Body of pancreas (tissue), 4 donors: ENCODE results near the gene ANKH. TPM values are rescaled to one million over a fixed set of nuclear protein-coding genes. Genes with fewer than 3 reads are reported as not detected.
"Not testable (repeated sequence)": the region's sequence is repeated elsewhere in the genome, so short reads cannot be mapped to it uniquely, and the experiment has no call there.

Experiments
- ATAC-seq: fragments of 150-250 bp; one replicate; pipeline ENCODE4 v1.9.1; 2016
- DNase-seq, 4 donors: peaks; one replicate each; pipeline ENCODE4 v3.0.0-alpha.2; 2019
- H3K27ac ChIP-seq, 4 donors: fragments of 200-600 bp; sonication (generic); 1 replicate in 3 of 4; 2 replicates in 1 of 4; pipeline versions ENCODE4 v1.5.1 to v1.6.1; 2016 to 2019; ENCODE audit warnings: mild to moderate bottlenecking in 1 of 4, mixed read lengths in 1 of 4, moderate library complexity in 1 of 4
- H3K27me3 ChIP-seq, 2 donors: fragments of 200-600 bp; sonication (generic); one replicate each; pipeline ENCODE4 v1.6.0; 2016; ENCODE audit warnings: mild to moderate bottlenecking in 1 of 2
- H3K36me3 ChIP-seq, 2 donors: fragments of 200-600 bp; sonication (generic); replicated peaks in 1 of 2; 2 replicates each; pipeline ENCODE4 v1.5.1; 2016; ENCODE audit warnings: low read depth in 2 of 2; ENCODE audit not compliant: insufficient read depth in 1 of 2
- H3K4me1 ChIP-seq: fragments of 200-600 bp; sonication (generic); one replicate; pipeline ENCODE4 v1.6.0; 2016
- H3K4me3 ChIP-seq, 2 donors: fragments of 200-600 bp; sonication (generic); 1 replicate in 1 of 2; 2 replicates in 1 of 2; pipeline ENCODE4 v1.5.1; 2016 to 2019
- H3K9me3 ChIP-seq, 3 donors: fragments of 200-600 bp; sonication (generic); 1 replicate in 2 of 3; 2 replicates in 1 of 3; pipeline ENCODE4 v1.5.1; 2016
- POLR2A ChIP-seq, 3 donors: fragments of 450-650 bp; IDR thresholded peaks; one replicate each; pipeline ENCODE4 v1.6.1; 2016; ENCODE audit warnings: antibody characterized with exemption in 3 of 3, mild to moderate bottlenecking in 2 of 3
- WGBS, 2 donors: methylation state at CpG; one replicate each; pipeline ENCODE4 v1.1.5; 2017; 5-methylcytosine and 5-hydroxymethylcytosine counted together
- intact Hi-C: fragments of 100-400 bp; cut with DNase I; formaldehyde crosslinking; loops from one replicate; pipeline ENCODE4 v1.15.1; 2023
- total RNA-seq, 2 donors: library from RNA; depleted of rRNA; stranded (reverse); fragments of >200 nt; gene quantifications; one replicate each; pipeline ENCODE4 v1.1.0, GENCODE V29; 2016
- TF ChIP-seq, protein P1 (sequence below), 7 experiments: fragments of 450-650 bp in 4 of 7; fragments of 200-600 bp in 3 of 7; sonication (generic) in 3 of 7; IDR thresholded peaks; one replicate each; pipeline ENCODE4 v1.5.1; 2016 to 2019; ENCODE audit warnings: antibody characterized with exemption in 7 of 7

ANKH gene
- total RNA-seq, 2 donors from 2014 or later, result 19.1 to 20.5 TPM

- TF ChIP-seq, protein P1, sequence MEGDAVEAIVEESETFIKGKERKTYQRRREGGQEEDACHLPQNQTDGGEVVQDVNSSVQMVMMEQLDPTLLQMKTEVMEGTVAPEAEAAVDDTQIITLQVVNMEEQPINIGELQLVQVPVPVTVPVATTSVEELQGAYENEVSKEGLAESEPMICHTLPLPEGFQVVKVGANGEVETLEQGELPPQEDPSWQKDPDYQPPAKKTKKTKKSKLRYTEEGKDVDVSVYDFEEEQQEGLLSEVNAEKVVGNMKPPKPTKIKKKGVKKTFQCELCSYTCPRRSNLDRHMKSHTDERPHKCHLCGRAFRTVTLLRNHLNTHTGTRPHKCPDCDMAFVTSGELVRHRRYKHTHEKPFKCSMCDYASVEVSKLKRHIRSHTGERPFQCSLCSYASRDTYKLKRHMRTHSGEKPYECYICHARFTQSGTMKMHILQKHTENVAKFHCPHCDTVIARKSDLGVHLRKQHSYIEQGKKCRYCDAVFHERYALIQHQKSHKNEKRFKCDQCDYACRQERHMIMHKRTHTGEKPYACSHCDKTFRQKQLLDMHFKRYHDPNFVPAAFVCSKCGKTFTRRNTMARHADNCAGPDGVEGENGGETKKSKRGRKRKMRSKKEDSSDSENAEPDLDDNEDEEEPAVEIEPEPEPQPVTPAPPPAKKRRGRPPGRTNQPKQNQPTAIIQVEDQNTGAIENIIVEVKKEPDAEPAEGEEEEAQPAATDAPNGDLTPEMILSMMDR (IDR thresholded peaks at IDR 0.05), result no peak
- TF ChIP-seq POLR2A (IDR thresholded peaks at IDR 0.05), result no peak
- intact Hi-C loops, result no loop called here
- Histone ChIP-seq H3K4me3 (no peak overlapping the region), H3K4me1 (peaks cover 8% of the 10 kb centered on the region), H3K27me3 (no peaks in the 10 kb centered on the region), H3K27ac (no peak overlapping the region), H3K36me3 (no peaks in the 10 kb centered on the region), H3K9me3 (no peaks in the 10 kb centered on the region)
- ATAC-seq (no peak), DNase-seq (no peak)
Measured at GRCh38 chr5:14851597-14851996, 20.0 kb downstream of the ANKH start.

- H3K36me3 ChIP-seq, result no peaks in the 10 kb centered on the region
- ATAC-seq, result no peak
- WGBS, 2 donors, result 58 to 67% methylated on average over 5 of the region's 5 CpGs
- no peak for DNase-seq
- no peaks in the 10 kb centered on the region for H3K27me3 ChIP-seq
- no peak overlapping the region for H3K4me3 ChIP-seq
- no peak for TF ChIP-seq POLR2A (IDR thresholded peaks at IDR 0.05)
- TF ChIP-seq, protein P1 (IDR thresholded peaks at IDR 0.05), result no peak
- no peak overlapping the region for H3K27ac ChIP-seq
- intact Hi-C loops, result no loop called here
- H3K9me3 ChIP-seq, result no peaks in the 10 kb centered on the region
- peaks cover 8% of the 10 kb centered on the region for H3K4me1 ChIP-seq
Measured at GRCh38 chr5:14851050-14851419, 20.5 kb downstream of the ANKH start.

DNA sequence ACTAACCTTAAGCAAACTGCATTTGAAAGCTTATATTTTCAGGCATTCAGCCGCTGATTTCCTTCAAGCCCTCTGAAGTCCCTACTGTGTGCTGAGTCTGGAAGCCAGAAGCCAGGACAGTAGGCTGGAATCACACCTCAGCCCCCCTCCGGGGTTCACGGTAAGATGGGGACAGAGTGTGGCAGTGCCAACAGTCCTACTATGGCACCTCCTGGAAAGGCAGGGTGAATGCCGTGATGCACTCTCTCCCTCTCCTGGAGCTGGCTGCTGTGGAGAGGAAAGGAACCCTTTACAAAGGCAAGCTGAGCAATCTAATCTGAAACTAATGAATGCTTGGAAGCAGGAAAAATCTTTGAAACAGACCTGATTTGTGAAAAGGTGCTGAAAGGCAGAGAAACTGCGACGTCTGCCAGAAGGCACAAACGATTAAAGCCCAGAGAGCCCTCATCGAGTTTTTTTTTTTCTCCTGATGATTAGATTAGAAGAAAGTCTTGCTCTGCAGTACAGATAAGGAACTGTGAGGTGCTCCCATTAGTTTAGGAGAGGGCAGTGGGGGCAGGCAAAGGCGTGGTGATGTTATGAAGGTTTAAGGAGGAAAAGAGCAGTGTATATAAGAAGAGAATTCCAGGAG lies 21.0 kb downstream of the ANKH start:
- DNase-seq, result no peak
- Histone ChIP-seq H3K4me1 (peaks cover 8% of the 10 kb centered on the region), H3K4me3 (no peak overlapping the region), H3K36me3 (no peaks in the 10 kb centered on the region), H3K9me3 (no peaks in the 10 kb centered on the region), H3K27me3 (no peaks in the 10 kb centered on the region), H3K27ac (no peak overlapping the region)
- WGBS, 2 donors, result 39 to 47% methylated on average over 9 of the region's 9 CpGs
- no peak for TF ChIP-seq POLR2A (IDR thresholded peaks at IDR 0.05)
- TF ChIP-seq, protein P1 (IDR thresholded peaks at IDR 0.05), result no peak
- ATAC-seq, result no peak
- intact Hi-C loops, result no loop called here

DNA sequence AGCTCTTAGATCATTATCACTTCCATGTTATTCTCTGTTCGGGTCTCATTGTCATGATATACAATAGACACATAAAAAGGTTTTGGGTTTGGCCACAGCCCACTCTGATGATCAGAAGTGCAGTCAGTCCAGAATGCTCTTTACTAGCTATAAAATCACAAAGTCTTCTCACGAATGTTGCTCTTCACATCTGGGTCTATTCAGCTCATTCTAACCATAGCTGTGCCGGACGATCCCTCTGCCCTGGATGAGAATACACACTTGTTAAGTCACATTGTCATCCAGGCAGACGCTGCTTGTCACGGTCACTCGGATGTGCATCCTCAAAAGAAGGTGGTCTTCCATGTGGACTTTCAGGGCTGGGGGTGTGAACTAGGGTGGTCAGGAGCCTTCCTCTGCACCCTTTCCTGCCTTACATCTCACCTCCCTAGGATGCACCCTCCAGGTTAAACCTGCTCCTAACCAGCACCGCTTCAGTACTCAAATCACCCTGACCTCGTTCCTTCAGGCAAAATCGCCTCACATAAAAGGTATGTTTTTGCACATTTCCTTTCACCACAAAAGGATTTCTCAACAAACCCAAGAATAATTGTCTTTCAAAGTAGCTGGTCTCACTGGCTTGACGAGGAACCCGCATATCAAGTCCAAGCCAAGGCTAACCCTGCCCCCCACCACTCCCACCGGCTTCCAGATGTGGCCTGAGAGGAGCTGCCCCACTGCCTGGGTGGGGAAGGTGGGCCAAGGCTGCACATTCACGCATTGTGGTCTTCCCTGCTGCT lies 21.9 kb downstream of the ANKH start:
- TF ChIP-seq, protein P1 (IDR thresholded peaks at IDR 0.05), result no peak
- no peak for TF ChIP-seq POLR2A (IDR thresholded peaks at IDR 0.05)
- Histone ChIP-seq H3K27ac (no peak overlapping the region), H3K9me3 (no peaks in the 10 kb centered on the region), H3K36me3 (no peaks in the 10 kb centered on the region), H3K27me3 (no peaks in the 10 kb centered on the region), H3K4me3 (no peak overlapping the region), H3K4me1 (peaks cover 8% of the 10 kb centered on the region)
- WGBS, 2 donors, result 76 to 77% methylated on average over 14 of the region's 14 CpGs
- no peak for ATAC-seq
- intact Hi-C loops, result no loop called here
- DNase-seq, result no peak

- WGBS, 2 donors, result 66 to 73% methylated on average over 3 of the region's 3 CpGs
- H3K27me3 ChIP-seq, intact Hi-C loops, DNase-seq, H3K4me3 ChIP-seq, H3K27ac ChIP-seq, H3K9me3 ChIP-seq, ATAC-seq, H3K4me1 ChIP-seq, H3K36me3 ChIP-seq: not testable (repeated sequence)
Measured at GRCh38 chr5:14848942-14849341, 22.6 kb downstream of the ANKH start.
